Ishikawa (cell line): ENCODE results near the gene DYNLL1.
"Not testable (repeated sequence)": the region's sequence is repeated elsewhere in the genome, so short reads cannot be mapped to it uniquely, and the experiment has no call there.

Experiments used
- CEBPB ChIP-seq: IDR thresholded peaks from 2 replicates; pipeline ENCODE4 v1.6.1; 2012
- EP300 ChIP-seq: IDR thresholded peaks from 2 replicates; pipeline ENCODE4 v1.6.1; 2012; ENCODE audit warnings: borderline replicate concordance
- NFIC ChIP-seq: IDR thresholded peaks from 2 replicates; pipeline ENCODE4 v1.6.1; 2012
- RAD21 ChIP-seq: IDR thresholded peaks from 2 replicates; pipeline ENCODE4 v1.6.1; 2012; ENCODE audit warnings: low read depth
- TAF1 ChIP-seq: IDR thresholded peaks from 2 replicates; pipeline ENCODE4 v1.6.1; 2012; ENCODE audit warnings: low read depth, mild to moderate bottlenecking
- TCF12 ChIP-seq: IDR thresholded peaks from 2 replicates; pipeline ENCODE4 v1.6.1; 2012; ENCODE audit warnings: low read depth
- TEAD4 ChIP-seq: IDR thresholded peaks from 2 replicates; pipeline ENCODE4 v1.6.1; 2012
- YY1 ChIP-seq: IDR thresholded peaks from 2 replicates; pipeline ENCODE4 v1.6.1; 2012; ENCODE audit warnings: low read depth
- ZBTB7A ChIP-seq: IDR thresholded peaks from 2 replicates; pipeline ENCODE4 v1.6.1; 2012; ENCODE audit warnings: low read depth
- TF ChIP-seq, protein P1 (sequence below): IDR thresholded peaks from 2 replicates; pipeline ENCODE4 v1.6.1; 2012

DNA sequence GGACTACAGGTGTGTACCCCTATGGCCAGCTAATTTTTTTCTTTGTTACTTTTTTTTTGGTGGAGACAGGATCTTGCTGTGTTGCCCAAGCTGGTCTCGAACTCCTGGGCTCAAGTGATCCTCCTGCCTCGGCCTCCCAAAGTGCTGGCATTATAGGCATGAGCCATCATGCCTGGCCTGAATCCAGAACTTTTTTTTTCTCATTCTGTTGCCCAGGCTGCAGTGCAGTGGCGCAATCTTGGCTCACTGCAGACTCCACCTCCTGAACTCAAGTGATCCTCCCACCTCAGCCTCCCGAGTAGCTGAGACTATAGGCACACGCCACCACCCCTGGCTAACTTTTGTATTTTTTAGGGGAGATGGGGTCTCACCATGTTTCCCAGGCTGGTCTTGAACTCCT is 43.4 kb upstream of the DYNLL1 start:
- not testable (repeated sequence) for TF ChIP-seq EP300, TCF12, YY1, TAF1, RAD21, ZBTB7A, TEAD4
- TF ChIP-seq NFIC (0 out of 2 replicates have a peak, but pooled peaks have one; percentile 17), CEBPB (peak; percentile 82)
- TF ChIP-seq, protein P1, sequence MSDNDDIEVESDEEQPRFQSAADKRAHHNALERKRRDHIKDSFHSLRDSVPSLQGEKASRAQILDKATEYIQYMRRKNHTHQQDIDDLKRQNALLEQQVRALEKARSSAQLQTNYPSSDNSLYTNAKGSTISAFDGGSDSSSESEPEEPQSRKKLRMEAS: not testable (repeated sequence)
